NCI-H128 (cell line): ENCODE measurements around the gene SVOP.

Experiments used
- DNase-seq: peaks from one replicate; lab custom pipeline; 2025; ENCODE audit not compliant: unreplicated experiment; lab: John Stamatoyannopoulos, UW

SVOP gene

DNA sequence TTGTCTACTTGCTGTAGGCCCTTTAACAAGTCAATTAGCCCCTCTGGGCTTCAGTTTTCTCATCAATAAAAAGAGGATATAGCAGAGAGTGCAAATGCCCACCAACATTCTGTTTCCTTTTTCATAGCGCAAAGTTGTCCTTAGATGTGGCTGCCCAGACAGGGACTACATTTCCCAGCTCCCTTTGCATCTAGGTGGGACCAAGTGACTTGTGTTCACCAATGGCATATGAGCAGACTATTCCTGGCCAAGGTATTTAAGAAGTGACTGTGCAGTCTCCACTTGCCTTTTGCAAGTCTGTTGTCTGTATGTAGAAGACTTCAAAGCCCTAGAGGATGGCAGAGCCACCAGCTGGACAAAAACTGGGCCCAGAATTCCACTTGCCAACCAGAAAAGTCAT lies 81.3 kb downstream of the SVOP start:
- DNase-seq: no peak

DNA sequence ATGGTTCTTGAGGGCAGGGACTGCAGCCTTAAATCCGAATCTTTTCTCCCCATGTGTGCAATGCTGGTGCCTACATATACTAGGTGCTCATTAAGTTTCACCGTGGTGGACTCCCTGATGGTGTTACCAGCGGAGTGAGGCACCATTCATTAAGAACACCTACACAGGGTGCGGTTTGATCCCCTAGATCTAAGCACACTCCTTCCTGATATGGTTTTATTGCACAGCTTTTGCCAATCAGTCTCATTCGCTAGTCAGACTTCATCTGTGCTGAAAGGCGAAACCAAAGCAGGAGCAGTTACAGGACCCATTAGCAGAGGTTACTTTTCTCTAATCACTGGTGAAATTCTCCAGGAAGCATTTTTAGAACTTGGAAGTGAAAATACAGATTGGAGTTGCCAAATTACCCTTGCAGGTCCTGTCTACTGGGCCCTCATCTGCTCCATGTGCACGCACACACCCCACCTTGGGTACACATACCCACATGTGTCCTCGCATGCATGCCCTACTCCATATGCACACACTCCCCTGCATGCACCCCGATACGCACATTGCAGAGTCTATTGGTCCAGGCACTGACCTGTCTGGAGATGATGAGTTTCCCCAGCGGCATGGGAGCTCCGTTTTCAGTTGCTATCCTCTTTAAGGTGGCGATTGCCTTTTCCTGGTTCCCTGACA lies 82.5 kb downstream of the SVOP start:
- no peak for DNase-seq

DNA sequence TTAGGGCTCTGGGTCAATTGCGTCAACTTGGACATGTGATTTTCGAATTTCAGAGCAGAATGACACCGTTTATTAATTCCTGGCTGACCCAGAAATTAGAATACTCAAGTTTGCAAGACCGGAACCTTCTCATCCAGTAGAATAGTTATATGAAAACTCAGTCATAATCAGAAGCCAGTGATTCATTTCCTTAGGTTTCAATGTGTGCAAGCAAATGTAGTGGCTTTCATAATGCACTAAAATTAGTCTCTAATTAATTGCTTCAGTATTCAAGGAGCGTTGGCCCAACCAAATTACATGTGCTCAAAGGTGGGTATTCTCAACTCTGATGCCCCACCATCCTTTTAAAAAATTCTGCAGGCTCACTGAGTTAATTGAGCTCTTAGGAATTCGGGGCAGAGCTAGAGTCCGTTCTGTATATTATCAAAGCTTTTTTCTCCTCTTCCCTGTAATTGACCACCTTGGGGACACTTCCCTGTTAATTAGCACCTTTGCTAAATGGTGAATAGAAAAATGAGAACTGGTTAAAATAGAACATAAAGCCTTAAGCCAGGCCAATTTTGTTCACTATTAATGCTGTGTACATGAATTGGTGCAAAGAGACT lies 85.6 kb downstream of the SVOP start:
- DNase-seq: no peak

DNA sequence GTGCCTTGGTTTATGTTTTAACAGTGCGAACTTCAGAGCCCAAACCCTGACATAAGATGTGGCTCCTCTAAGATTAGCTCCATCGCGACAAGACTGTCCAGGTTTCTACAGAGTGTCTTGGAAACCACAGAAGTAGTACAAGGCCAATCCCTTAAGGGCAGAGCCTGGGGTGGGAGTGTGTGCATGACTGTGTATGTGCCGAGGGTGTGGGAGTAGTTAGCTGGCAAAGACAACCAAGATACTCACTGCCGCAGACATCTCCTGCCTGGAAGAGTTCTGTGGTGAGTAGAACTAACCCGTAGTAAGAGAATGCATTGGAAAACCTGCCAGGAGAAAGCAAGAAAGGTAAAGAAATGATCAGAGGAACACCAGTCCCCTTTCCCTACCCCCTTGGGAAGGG lies 86.9 kb downstream of the SVOP start:
- DNase-seq: no peak

DNA sequence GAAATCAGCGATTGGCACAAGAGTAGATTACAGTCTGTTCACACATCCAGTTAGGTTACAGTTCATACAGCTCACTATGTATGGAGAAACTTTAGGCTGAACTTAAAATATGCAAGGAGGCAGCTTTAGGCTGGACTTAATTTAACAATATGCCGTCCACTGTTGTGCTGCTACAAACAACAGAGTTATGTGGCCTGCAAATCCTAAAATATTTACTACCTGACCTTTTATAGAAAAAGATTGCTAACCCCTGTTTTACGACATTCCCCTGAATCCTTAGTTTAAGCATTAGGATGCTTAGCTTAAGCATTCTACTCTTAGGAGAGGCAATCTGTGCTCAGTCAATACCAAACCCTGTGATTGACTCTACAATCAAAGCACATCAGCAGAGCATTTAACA lies 90.1 kb downstream of the SVOP start:
- no peak for DNase-seq

DNA sequence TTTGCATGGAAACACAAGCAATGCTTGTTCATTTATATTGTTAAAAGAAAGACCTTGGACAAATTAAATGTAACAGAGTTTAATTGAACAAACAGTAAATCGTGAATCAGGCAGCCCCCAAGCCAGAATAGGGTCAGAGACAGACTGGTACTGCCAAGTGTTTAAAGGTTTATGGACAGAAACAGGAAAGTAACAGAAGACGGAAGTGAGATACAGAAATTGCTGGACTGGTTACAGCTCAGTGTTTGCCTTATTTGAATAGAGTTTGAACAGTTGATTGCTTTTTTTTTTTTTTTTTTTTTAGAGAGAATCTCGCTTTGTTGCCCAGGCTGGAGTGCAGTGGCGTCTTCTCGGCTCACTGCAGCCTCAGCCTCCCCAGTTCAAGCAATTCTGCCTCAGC lies 90.7 kb downstream of the SVOP start:
- no peak for DNase-seq

DNA sequence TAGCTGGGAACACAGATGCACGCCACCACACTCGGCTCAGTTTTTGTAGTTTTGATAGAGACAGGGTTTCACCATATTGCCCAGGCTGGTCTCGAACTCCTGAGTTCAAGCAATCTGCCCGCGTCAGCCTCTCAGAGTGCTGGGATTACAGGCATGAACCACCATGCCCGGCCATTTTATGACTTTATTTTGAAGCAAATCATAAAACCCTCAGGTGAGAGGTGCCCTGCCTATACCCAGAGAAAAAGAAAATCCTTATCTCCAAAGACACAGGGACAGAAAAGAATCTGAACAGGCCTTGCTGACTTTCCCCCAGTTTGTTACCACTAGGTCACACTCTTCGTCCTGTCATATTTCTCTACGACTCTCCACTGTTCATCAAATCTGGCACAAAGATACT lies 92.2 kb downstream of the SVOP start:
- DNase-seq: no peak

DNA sequence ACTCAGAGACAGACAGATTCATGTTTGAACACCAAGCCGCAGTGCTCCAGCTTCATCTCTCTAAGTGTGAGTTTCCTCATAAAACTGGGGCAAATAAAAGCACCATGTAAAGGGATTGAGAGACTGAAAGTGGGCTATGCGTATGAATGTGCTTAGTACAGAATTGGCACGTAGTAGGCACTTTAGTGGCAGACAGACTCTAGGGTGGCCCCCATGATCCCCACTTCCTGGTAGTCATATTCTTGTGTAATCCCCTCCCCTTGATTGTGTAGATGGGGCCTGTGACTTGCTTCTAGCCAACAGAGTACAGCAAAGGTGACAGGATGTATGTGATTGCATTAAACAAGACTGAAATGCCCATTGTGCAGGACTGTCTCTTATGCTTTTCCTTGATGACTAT lies 98.0 kb downstream of the SVOP start:
- DNase-seq: no peak

DNA sequence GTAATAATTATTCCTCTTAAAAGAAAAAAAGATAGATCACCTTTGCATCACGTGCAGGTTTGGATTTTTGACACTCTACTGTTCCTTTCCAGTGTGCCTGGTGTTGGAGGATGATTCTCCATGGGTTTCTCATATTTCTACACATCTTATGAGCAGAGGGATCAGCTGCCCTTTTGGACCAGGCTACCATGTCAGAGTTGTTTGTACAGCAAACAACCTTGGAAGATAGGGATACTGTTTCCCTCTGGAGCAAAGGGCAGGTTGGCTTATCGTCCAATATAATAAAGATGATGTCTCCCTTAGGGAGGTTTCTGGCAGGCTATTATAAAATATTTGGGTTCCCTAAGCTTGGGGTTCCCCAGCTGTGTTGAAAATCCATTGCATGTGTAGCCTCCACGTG lies 98.9 kb downstream of the SVOP start:
- DNase-seq: no peak

DNA sequence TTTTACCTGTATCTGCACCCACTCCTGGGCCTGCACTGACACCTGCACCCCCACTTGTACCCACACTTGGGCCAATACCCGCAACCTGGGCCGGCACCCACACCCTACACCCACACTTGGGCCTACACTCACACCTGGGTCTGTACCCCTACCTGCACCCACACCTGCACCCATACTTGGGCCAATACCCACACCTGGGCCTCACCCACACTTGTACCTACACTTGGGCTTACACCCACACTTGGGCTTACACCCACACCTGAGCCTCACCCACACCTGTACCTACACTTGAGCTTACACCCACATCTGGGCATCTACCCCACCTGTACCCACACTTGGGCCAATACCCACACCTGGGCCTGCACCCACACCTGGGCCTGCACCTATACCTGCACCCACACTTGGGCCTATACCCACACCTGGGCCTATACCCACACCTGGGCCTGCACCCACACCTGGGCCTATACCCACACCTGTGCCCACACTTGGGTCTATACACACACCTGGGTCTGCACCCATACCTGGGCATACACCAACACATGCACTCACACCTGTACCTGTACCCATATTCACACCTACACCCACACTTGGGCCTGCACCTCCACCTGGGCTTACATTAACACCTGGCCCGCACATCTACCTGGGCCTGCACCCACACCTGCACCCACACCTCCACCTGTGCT lies 101.8 kb downstream of the SVOP start:
- DNase-seq: no peak

DNA sequence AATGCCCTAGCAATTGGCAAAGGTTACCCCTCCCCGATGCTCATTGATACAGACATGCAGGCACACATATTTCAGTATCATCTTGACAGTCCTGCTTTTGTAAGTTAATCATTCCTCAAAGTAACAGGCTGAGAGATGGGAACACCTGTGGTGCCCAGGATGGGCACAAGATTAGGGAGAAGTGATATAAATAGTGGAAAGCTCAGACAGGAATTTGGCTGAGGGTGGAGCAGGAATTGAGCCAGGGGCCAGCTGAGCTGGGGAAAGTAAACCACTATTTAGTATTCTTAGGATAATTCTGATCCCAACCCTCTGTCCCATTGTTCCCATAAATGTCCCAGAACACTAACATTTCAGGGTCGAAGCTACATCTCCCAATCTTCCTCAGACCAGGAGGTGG lies 102.7 kb downstream of the SVOP start:
- no peak for DNase-seq

DNA sequence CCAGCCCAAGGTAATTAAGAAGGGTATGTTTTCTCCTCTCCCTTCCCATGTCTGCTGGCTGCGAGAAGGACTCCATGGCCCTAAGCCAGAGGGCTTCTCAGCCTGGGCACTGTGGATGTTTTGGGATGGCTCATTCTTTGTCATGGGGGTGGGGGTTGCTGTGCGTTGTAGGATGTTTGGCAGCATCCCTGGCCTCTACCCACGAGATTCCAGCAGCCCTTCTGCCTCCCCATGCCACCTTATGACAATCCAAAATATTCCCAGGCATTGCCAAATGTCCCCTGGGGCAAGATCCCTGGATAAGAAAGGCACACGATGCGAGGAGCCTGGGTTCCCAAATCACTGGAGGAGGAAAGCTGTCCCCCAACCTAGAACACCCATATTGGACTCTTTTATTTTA lies 104.5 kb downstream of the SVOP start:
- no peak for DNase-seq

DNA sequence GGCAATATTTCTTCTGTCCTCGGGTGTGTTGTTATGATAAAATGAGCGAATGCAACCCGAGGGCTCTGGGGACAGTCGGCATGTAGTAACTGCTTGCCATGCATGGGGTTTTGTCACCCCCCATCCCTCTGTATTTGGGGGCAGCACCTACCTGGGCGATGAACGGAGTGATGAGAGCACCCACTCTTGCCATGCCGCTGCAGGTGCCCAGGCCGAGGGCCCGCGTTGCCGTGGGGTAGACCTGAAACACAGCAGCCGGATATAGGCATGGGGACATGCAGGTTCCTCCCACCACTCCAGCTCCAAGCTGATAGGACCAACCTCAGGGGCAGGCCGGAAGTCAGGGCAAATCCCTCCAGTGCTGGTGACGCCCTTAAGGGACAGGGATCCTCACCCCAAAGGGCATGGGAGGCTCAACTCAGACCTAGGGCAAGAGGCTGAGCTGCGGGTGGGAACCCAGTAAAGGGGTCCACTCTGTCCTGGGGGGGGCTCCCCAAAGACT lies 105.2 kb downstream of the SVOP start:
- DNase-seq: no peak

DNA sequence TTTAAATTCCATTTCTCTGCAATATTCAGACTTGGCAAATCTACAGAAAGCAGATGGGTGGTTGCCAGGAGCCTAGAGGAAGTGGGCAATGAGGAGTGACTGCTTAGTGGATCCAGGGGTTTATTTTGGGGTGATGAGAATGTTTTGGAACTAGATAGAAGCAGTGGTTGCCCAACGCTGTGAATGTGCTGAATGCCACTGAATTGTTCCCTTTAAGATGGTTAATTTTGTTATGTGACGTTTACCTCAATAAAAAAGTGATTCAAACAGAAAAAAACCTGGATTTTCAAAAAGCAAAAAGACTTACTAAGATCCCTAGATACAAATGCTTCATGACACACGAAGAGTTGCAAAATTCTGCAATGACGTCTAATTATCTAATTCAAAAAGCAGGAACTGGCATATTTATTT lies 106.7 kb downstream of the SVOP start:
- no peak for DNase-seq

DNA sequence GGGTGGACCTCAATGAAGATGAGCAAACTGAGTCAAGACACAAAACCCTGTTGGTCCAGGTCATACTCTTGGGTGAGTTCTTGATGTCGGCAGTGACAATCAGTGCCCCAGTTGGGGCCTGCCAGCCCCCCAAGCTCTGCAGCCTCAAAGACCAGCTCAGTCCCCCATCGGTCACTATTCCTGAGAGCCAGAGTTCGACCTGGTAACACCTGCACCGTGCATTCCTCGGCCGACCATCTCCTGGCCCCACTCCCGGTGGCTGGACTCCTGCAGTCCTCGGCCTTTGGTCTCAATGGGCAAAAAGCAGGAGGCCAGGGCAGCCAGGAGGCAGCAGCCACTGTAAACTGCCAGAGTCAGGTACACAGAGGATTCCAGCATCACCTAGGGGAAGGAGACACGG lies 108.5 kb downstream of the SVOP start:
- DNase-seq: no peak

DNA sequence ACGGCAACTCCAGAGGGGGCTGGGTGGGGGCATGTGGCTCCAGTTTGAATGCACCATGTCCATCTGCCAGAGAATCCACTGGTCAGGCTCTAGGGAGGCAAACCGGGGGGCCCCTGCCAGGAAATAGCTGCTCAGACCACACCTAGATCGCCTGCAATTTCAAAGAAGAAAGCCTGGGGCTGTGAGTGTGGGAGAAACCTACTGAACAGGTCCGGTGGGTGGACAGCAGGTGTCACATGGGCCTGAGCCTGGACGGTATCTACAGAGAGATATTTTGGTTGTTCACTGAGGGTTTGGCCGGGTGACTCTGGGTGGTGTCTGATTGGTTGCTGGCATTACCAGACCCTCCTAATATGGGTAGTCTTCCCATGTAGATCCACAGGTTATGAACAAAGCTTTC lies 109.0 kb downstream of the SVOP start:
- no peak for DNase-seq

DNA sequence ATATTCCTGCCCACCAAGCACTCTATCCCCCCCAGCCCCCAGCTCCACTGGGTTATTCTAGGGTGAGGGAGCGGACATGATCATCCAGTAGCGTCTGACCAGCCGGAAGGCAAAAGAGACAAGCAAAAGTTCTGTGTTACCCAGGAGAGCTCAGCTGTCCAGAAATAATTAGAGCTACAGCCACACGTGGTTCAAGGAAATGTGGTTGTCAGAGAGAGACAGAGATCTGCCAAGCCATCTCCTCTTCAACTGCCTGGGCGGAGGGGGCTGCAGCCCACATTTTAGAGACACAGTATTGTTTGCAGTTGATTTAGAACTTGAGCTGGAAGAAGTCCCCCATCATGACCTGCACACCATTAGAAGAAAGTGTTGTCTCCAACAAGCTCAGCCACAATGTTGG lies 110.5 kb downstream of the SVOP start:
- DNase-seq: no peak

DNA sequence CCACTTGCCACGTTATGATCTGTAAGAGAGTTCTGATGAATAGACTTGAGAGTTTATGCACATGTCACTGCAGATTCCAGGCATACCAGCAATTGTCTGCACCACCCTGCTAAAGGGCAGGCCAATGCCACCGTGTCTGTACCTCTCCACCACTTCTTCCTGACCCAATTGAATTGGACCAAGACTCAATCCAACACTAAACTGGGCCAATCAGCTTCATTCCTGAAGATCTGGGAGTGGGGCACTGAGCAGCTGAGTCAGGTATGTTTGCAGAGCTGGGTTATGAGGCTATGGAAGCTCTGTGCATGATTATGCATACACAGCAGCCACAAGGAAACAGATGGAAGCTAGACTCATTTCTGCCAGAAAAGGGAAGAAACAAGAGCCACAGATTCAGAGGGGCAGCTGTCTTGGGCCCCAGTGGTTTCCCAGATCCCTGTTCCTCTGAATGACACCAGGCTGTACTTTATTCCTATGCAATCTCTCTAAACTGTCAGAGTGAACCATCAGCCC lies 113.0 kb downstream of the SVOP start:
- DNase-seq: no peak

DNA sequence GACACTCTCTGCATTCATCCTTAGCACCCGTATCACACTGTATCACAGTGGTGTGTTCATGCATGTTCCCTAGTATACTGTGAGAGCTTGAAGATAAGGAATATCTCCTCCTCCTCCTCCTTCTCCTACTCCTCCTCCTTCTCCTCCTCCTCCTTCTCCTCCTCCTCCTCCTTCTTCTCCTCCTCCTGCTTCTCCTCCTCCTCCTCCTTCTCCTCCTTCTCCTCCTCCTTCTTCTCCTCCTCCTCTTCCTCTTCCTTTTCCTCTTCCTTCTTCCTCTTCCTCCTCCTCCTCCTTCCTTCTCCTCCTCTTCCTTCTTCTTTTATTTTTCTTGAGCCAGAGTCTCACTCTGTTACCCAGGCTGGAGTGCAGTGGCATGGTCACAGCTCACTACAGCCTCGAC lies 113.9 kb downstream of the SVOP start:
- DNase-seq: no peak

DNA sequence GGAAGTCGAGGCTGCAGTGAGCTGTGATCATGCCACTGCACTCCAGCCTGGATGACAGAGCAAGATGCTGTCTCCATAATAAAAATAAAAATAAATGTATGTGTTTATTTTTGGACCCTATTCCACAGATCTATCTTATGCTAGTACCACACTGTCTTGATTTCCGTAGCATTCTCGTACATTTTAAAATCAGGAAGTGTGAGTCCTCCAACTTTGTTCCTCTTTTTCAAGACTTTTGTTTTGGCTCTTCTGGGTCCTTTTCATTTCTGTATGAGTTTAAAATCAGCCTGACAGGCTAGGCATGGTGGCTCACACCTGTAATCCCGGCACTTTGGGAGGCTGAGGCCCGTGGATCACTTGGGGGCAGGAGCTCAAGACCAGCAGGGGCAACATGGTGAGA lies 115.1 kb downstream of the SVOP start:
- DNase-seq: no peak

DNA sequence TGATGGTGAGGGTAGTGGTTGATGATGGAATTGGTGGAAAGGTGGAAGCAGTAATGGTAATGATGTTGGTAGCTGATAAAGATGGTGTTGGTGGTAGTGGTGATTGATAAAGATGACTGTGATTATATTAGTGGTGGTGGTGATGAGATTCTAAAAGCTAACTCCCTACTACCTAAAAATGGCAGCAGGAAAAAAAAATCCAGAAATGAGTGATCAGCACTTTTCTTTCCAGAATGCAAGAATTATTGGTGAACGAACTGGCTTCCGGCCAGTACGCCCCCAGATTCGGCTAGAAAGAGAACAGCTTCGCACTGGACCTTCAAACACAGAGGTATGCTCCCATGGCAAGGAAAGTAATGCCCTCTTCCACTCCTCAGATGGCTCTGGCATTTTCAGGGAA lies 121.7 kb downstream of the SVOP start:
- no peak for DNase-seq

DNA sequence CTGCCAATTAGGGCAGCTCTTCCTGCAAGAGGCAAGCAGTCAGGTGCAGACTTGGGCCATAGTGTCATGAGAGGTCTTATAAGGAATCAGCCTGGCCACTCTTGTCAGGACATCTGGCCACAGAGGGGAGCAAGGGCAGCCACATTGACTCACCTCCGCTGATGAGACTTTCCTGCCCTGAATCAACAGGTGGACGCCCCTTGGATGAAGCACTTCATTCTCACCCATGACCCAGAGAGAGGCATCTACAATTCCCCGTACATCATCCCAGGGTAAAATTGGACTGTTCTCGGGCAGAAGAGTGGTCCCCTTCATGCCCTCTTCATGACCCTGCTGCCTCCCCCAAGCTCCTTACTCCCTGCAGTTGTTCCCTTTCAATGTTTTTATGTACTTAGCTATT lies 124.1 kb downstream of the SVOP start:
- no peak for DNase-seq
